Progenitor cell of endocrine pancreas (in vitro differentiated cells): ENCODE data around the gene TTC28. TPM values are rescaled to one million over a fixed set of nuclear protein-coding genes. Genes with fewer than 3 reads are reported as not detected.

Experiments
- DNase-seq: peaks from one replicate; pipeline ENCODE4 v3.0.0; 2021; ENCODE audit warnings: low spot score; ENCODE audit not compliant: unreplicated experiment
- H3K27ac Mint-ChIP-seq: 2 replicates; pipeline ENCODE4 v1.8.0; 2021; ENCODE audit warnings: mild to moderate bottlenecking, moderate library complexity, mixed read lengths
- H3K27me3 Mint-ChIP-seq: 2 replicates; pipeline ENCODE4 v1.8.0; 2021; ENCODE audit warnings: mixed read lengths
- H3K36me3 Mint-ChIP-seq: 2 replicates; pipeline ENCODE4 v1.8.0; 2022; ENCODE audit warnings: mixed read lengths; ENCODE audit not compliant: insufficient read depth
- H3K4me1 Mint-ChIP-seq: 2 replicates; pipeline ENCODE4 v1.8.0; 2021; ENCODE audit warnings: low read depth, mixed read lengths
- H3K4me3 Mint-ChIP-seq: 2 replicates; pipeline ENCODE4 v1.8.0; 2021; ENCODE audit warnings: low read depth, mild to moderate bottlenecking, moderate library complexity, mixed read lengths
- H3K9me3 Mint-ChIP-seq: 2 replicates; pipeline ENCODE4 v1.8.0; 2021; ENCODE audit warnings: low read depth, mixed read lengths
- CTCF ChIP-seq: fragments of 200-600 bp; sonication (generic); IDR thresholded peaks from one replicate; pipeline ENCODE4 v1.5.0; 2021; ENCODE audit warnings: antibody characterized with exemption, mild to moderate bottlenecking; ENCODE audit not compliant: unreplicated experiment
- total RNA-seq: library from RNA; stranded (reverse); gene quantifications from 2 replicates; pipeline ENCODE4 v1.2.1, GENCODE V29; 2021

The TTC28 gene
- total RNA-seq, 1 donor from 2014 or later, result 35.2 TPM

- H3K9me3 Mint-ChIP-seq, result no peaks in the 10 kb centered on the region
- DNase-seq, result no peak
- H3K4me3 Mint-ChIP-seq, result no peak overlapping the region
- no peak for TF ChIP-seq CTCF
- H3K36me3 Mint-ChIP-seq, result no peaks in the 10 kb centered on the region
- H3K27me3 Mint-ChIP-seq, result no peaks in the 10 kb centered on the region
- H3K27ac Mint-ChIP-seq, result no peak overlapping the region
- peaks cover 33% of the 10 kb centered on the region for H3K4me1 Mint-ChIP-seq
Measured at GRCh38 chr22:28023774-28024173, 655.9 kb downstream of the TTC28 start.

GRCh38 chr22:28023036-28023435, 656.6 kb downstream of the TTC28 start:
- Mint-ChIP-seq H3K27me3 (no peaks in the 10 kb centered on the region), H3K27ac (no peak overlapping the region), H3K36me3 (no peaks in the 10 kb centered on the region), H3K4me1 (peaks cover 27% of the 10 kb centered on the region), H3K9me3 (no peaks in the 10 kb centered on the region), H3K4me3 (no peak overlapping the region)
- no peak for TF ChIP-seq CTCF
- DNase-seq, result no peak

GRCh38 chr22:28021998-28022660, 657.5 kb downstream of the TTC28 start:
- DNase-seq, result no peak
- no peaks in the 10 kb centered on the region for H3K36me3 Mint-ChIP-seq
- peaks cover 18% of the 10 kb centered on the region for H3K4me1 Mint-ChIP-seq
- no peaks in the 10 kb centered on the region for H3K27me3 Mint-ChIP-seq
- peak overlapping the region; percentile 19 for H3K27ac Mint-ChIP-seq
- no peak for TF ChIP-seq CTCF
- no peaks in the 10 kb centered on the region for H3K9me3 Mint-ChIP-seq
- no peak overlapping the region for H3K4me3 Mint-ChIP-seq

GRCh38 chr22:28021116-28021997, 658.3 kb downstream of the TTC28 start:
- no peak overlapping the region for H3K27ac Mint-ChIP-seq
- H3K36me3 Mint-ChIP-seq, result no peaks in the 10 kb centered on the region
- no peak overlapping the region for H3K4me3 Mint-ChIP-seq
- no peaks in the 10 kb centered on the region for H3K27me3 Mint-ChIP-seq
- peaks cover 14% of the 10 kb centered on the region for H3K4me1 Mint-ChIP-seq
- no peak for DNase-seq
- no peak for TF ChIP-seq CTCF
- no peaks in the 10 kb centered on the region for H3K9me3 Mint-ChIP-seq
